Activated naive CD4-positive, alpha-beta T cell treated with anti-CD3 and anti-CD28 coated beads for 36 hours (primary cell): ENCODE measurements around the gene RNU7-1. TPM values are rescaled to one million over a fixed set of nuclear protein-coding genes. Genes with fewer than 3 reads are reported as not detected.

ENCODE experiments used
- CTCF ChIA-PET: fragments of 350-600 bp; sonication (Branson Sonifier 250); formaldehyde crosslinking; loops from one replicate; lab custom pipeline; 2021; ENCODE audit warnings: antibody characterized with exemption; lab: Charles Lee
- DNase-seq: peaks from one replicate; pipeline ENCODE4 v3.0.0-alpha.2; 2020
- H3K27ac Mint-ChIP-seq: one replicate; pipeline ENCODE4 v1.8.0; 2021; ENCODE audit warnings: mild to moderate bottlenecking, mixed read lengths
- H3K27me3 Mint-ChIP-seq: one replicate; pipeline ENCODE4 v1.8.0; 2021; ENCODE audit warnings: low read depth, mixed read lengths
- H3K36me3 Mint-ChIP-seq: one replicate; pipeline ENCODE4 v1.8.0; 2021; ENCODE audit warnings: low read depth, mixed read lengths
- H3K4me1 Mint-ChIP-seq: one replicate; pipeline ENCODE4 v1.8.0; 2021; ENCODE audit warnings: low read depth, mixed read lengths
- H3K4me3 Mint-ChIP-seq: one replicate; pipeline ENCODE4 v1.8.0; 2021; ENCODE audit warnings: mild to moderate bottlenecking, moderate library complexity, mixed read lengths
- H3K9me3 Mint-ChIP-seq: one replicate; pipeline ENCODE4 v1.8.0; 2021; ENCODE audit warnings: mixed read lengths
- intact Hi-C: fragments of 100-400 bp; cut with micrococcal nuclease; formaldehyde crosslinking; loops from one replicate; pipeline ENCODE4 v1.15.1; 2023
- total RNA-seq, 2 experiments: library from RNA; stranded (reverse); gene quantifications; one replicate each; pipeline ENCODE4 v1.2.3, GENCODE V29; 2021

The RNU7-1 gene
- total RNA-seq, 2 experiments from 2014 or later, result not detected

GRCh38 chr12:6951551-6952120 lies 8.0 kb downstream of the RNU7-1 start:
- Mint-ChIP-seq H3K27me3 (no peaks in the 10 kb centered on the region), H3K4me3 (peak overlapping the region; percentile 98), H3K9me3 (no peaks in the 10 kb centered on the region), H3K27ac (peak overlapping the region; percentile 93), H3K36me3 (peaks cover 61% of the 10 kb centered on the region), H3K4me1 (peaks cover 69% of the 10 kb centered on the region)
- intact Hi-C loops, result loop anchor here (5.0 to 10.0 kb wide), 5 partner anchors 79 to 1133 kb away; partner anchors contain the start of genes CD27, CD4, GAPDH and NECAP1
- DNase-seq, result peak; percentile 64
- CTCF ChIA-PET, result interaction anchor here (0.6 to 11.8 kb wide), 6 partner anchors 8 to 157 kb away, joined by 3 to 397 read pairs (median 4); partner anchors contain the start of gene C12orf57

GRCh38 chr12:6952121-6952862 lies 8.7 kb downstream of the RNU7-1 start:
- H3K4me3 Mint-ChIP-seq, result peak overlapping the region; percentile 98
- H3K36me3 Mint-ChIP-seq, result peaks cover 62% of the 10 kb centered on the region
- CTCF ChIA-PET, result interaction anchor here (0.6 to 11.8 kb wide), 6 partner anchors 7 to 156 kb away, joined by 3 to 397 read pairs (median 3); partner anchors contain the start of gene C12orf57
- H3K9me3 Mint-ChIP-seq, result no peaks in the 10 kb centered on the region
- H3K27ac Mint-ChIP-seq, result peak overlapping the region; percentile 93
- intact Hi-C loops, result loop anchor here (5.0 to 10.0 kb wide), 5 partner anchors 80 to 1133 kb away; partner anchors contain the start of genes CD27, CD4, GAPDH and NECAP1
- H3K4me1 Mint-ChIP-seq, result peaks cover 69% of the 10 kb centered on the region
- peak; percentile 33 for DNase-seq
- no peaks in the 10 kb centered on the region for H3K27me3 Mint-ChIP-seq

- Mint-ChIP-seq H3K4me1 (peaks cover 69% of the 10 kb centered on the region), H3K27ac (peak overlapping the region; percentile 93), H3K27me3 (no peaks in the 10 kb centered on the region), H3K36me3 (peaks cover 66% of the 10 kb centered on the region), H3K9me3 (no peaks in the 10 kb centered on the region), H3K4me3 (peak overlapping the region; percentile 98)
- CTCF ChIA-PET, result interaction anchor here (0.6 to 11.8 kb wide), 4 partner anchors 8 to 155 kb away, joined by 3 to 397 read pairs (median 4); no protein-coding TSS in a partner anchor
- peak; percentile 39 for DNase-seq
- intact Hi-C loops, result loop anchor here (1.0 to 10.0 kb wide), 7 partner anchors 8 to 1132 kb away; partner anchors contain the start of genes C12orf57, CD27, CD4 and GAPDH
These were observed 9.3 kb downstream of the RNU7-1 start for GRCh38 chr12:6952863-6953441.

GRCh38 chr12:6953442-6954315 lies 10.1 kb downstream of the RNU7-1 start:
- DNase-seq, result peak; percentile 87
- H3K27me3 Mint-ChIP-seq, result no peaks in the 10 kb centered on the region
- CTCF ChIA-PET, result interaction anchor here (1.0 to 11.8 kb wide), 6 partner anchors 7 to 155 kb away, joined by 3 to 397 read pairs (median 4); no protein-coding TSS in a partner anchor
- no peaks in the 10 kb centered on the region for H3K9me3 Mint-ChIP-seq
- H3K4me1 Mint-ChIP-seq, result peaks cover 69% of the 10 kb centered on the region
- peak overlapping the region; percentile 98 for H3K4me3 Mint-ChIP-seq
- H3K27ac Mint-ChIP-seq, result peak overlapping the region; percentile 93
- intact Hi-C loops, result loop anchor here (1.0 to 10.0 kb wide), 7 partner anchors 8 to 1131 kb away; partner anchors contain the start of genes C12orf57, CD27, CD4 and GAPDH
- peaks cover 72% of the 10 kb centered on the region for H3K36me3 Mint-ChIP-seq

- peaks cover 68% of the 10 kb centered on the region for H3K4me1 Mint-ChIP-seq
- peaks cover 80% of the 10 kb centered on the region for H3K36me3 Mint-ChIP-seq
- CTCF ChIA-PET, result interaction anchor here (1.0 to 1.8 kb wide), 4 partner anchors 9 to 17 kb away, joined by 3 to 8 read pairs (median 4); no protein-coding TSS in a partner anchor
- peak overlapping the region; percentile 93 for H3K27ac Mint-ChIP-seq
- peak overlapping the region; percentile 98 for H3K4me3 Mint-ChIP-seq
- intact Hi-C loops, result loop anchor here (5.0 to 10.0 kb wide), 6 partner anchors 82 to 1130 kb away; partner anchors contain the start of genes CD27, CD4, GAPDH and LAG3
- no peaks in the 10 kb centered on the region for H3K27me3 Mint-ChIP-seq
- no peaks in the 10 kb centered on the region for H3K9me3 Mint-ChIP-seq
- DNase-seq, result no peak
These were observed 10.9 kb downstream of the RNU7-1 start for GRCh38 chr12:6954316-6955107.

GRCh38 chr12:6955108-6956020 lies 11.7 kb downstream of the RNU7-1 start:
- H3K27ac Mint-ChIP-seq, result peak overlapping the region; percentile 93
- DNase-seq, result no peak
- peaks cover 69% of the 10 kb centered on the region for H3K4me1 Mint-ChIP-seq
- peaks cover 86% of the 10 kb centered on the region for H3K36me3 Mint-ChIP-seq
- intact Hi-C loops, result loop anchor here (5.0 to 10.0 kb wide), 3 partner anchors 183 to 1129 kb away; partner anchors contain the start of genes CD27, LAG3 and NECAP1
- no peaks in the 10 kb centered on the region for H3K9me3 Mint-ChIP-seq
- no peaks in the 10 kb centered on the region for H3K27me3 Mint-ChIP-seq
- peak overlapping the region; percentile 98 for H3K4me3 Mint-ChIP-seq
- CTCF ChIA-PET, result interaction anchor here (1.8 to 12.0 kb wide), 3 partner anchors 8 to 18 kb away, joined by 5 to 397 read pairs (median 10); partner anchors contain the start of genes C12orf57, PTPN6 and RNU7-1

GRCh38 chr12:6956021-6956727 lies 12.6 kb downstream of the RNU7-1 start:
- CTCF ChIA-PET, result interaction anchor here (1.1 to 12.0 kb wide), 3 partner anchors 8 to 10 kb away, joined by 4 to 397 read pairs (median 10); partner anchors contain the start of genes C12orf57, PTPN6 and RNU7-1
- peak overlapping the region; percentile 93 for H3K27ac Mint-ChIP-seq
- peaks cover 95% of the 10 kb centered on the region for H3K36me3 Mint-ChIP-seq
- H3K4me3 Mint-ChIP-seq, result peak overlapping the region; percentile 38
- peaks cover 72% of the 10 kb centered on the region for H3K4me1 Mint-ChIP-seq
- DNase-seq, result no peak
- H3K9me3 Mint-ChIP-seq, result no peaks in the 10 kb centered on the region
- no peaks in the 10 kb centered on the region for H3K27me3 Mint-ChIP-seq
- intact Hi-C loops, result loop anchor here (5.0 to 10.0 kb wide), 3 partner anchors 184 to 1129 kb away; partner anchors contain the start of genes CD27, LAG3 and NECAP1

- no peak for DNase-seq
- peak overlapping the region; percentile 81 for H3K4me3 Mint-ChIP-seq
- CTCF ChIA-PET, result interaction anchor here (1.1 to 12.0 kb wide), 4 partner anchors 9 to 20 kb away, joined by 4 to 397 read pairs (median 6); partner anchors contain the start of genes C12orf57, PTPN6 and RNU7-1
These were observed 13.6 kb downstream of the RNU7-1 start for GRCh38 chr12:6957151-6957701.

More at GRCh38 chr12:6957151-6957701, 13.6 kb downstream of the RNU7-1 start:
- H3K9me3 Mint-ChIP-seq, result no peaks in the 10 kb centered on the region
- peak overlapping the region; percentile 93 for H3K27ac Mint-ChIP-seq
- H3K36me3 Mint-ChIP-seq, result peaks cover 90% of the 10 kb centered on the region
- H3K27me3 Mint-ChIP-seq, result no peaks in the 10 kb centered on the region
- H3K4me1 Mint-ChIP-seq, result peaks cover 83% of the 10 kb centered on the region
- intact Hi-C loops, result loop anchor here (5.0 to 10.0 kb wide), 3 partner anchors 185 to 1128 kb away; partner anchors contain the start of genes CD27, LAG3 and NECAP1
